ENCODE results near the gene NEK4.

NEK4 gene

GRCh38 chr3:52663098-52663497 lies 107.6 kb downstream of the NEK4 start:
- no peak for DNase-seq (ENCODE audit: low spot score)

- DNase-seq (ENCODE audit: low spot score), result no peak
Measured at GRCh38 chr3:52660046-52660445, 110.7 kb downstream of the NEK4 start.
